SHP77 (cell line): ENCODE measurements around the gene LRMDA.
A peak's percentile ranks its signal among the peaks of the same experiment; 100 is the strongest.

Source experiments
- DNase-seq, 2 experiments: peaks; one replicate each; lab custom pipeline; 2025; lab: John Stamatoyannopoulos, UW

Gene LRMDA

GRCh38 chr10:75866731-75867130 is 435.3 kb downstream of the LRMDA start:
- DNase-seq = no peak

GRCh38 chr10:75868574-75868973 is 437.1 kb downstream of the LRMDA start:
- no peak for DNase-seq

DNA sequence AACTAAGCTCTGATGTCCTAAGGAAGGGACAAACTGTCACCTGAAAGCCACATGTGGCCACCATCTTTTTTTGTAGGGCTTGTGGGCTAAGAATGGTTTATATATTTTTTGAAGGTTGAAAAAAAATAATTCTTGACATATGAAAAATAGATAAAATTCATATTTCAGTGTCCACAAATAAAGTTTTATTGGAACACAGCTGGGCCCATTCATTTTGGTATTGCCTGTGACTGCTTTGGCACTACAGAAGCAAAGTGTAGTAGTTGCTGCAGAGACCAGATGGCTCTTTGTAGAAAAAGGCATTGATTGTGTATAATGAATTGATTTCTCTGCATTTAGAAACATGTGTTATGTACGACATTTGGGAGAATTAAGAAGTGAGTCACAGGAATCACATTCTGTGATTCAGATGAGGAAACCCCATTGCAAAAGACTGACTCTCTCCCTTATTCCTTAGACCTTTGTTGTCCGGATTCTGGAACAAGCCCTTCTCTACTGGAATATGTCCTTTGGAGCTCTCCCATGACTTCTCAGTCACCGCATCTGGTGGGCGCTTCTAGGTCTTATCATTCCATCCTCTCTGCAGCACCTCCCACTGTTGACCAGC is 438.7 kb downstream of the LRMDA start:
- DNase-seq = no peak

GRCh38 chr10:75875740-75876139 is 444.3 kb downstream of the LRMDA start:
- no peak for DNase-seq

DNA sequence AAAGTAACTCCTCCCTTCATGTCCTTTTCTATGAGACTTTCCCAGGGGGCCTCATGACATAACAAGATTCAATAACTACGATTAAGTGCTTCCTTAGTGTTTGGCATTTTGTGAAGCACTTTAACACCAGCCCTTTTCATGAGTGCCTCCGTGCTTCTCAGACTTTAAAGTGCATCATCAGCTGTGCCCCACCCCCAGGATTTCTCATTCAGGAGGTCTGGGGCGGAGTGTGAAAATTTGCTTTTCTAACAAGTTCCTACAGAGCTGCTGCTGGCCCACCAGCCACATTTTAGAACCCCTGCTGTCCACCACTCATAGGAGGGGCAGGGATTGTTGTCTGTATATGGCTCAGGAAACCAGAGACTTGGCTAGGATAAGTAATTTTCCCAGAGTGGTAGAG is 445.3 kb downstream of the LRMDA start:
- DNase-seq = no peak

DNA sequence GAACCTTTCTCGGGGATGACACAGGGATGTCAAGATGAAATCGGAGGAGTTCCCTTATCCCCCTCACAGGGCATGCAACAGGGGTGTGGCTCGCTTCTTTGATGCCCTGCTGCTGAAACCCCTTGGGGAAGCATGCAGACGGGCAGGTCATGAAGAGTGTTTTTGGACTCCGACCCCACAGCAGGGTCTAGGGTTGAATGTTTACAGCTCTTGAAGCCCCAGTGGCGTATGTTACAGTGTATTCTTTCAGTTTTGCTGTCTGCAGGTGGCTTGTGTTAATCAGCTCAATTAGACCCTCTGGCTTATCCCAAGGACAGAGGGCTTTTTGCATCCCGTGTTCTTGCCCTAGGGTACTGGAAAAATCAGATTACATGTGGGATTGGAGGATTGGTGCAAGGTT is 446.5 kb downstream of the LRMDA start:
- no peak for DNase-seq

DNA sequence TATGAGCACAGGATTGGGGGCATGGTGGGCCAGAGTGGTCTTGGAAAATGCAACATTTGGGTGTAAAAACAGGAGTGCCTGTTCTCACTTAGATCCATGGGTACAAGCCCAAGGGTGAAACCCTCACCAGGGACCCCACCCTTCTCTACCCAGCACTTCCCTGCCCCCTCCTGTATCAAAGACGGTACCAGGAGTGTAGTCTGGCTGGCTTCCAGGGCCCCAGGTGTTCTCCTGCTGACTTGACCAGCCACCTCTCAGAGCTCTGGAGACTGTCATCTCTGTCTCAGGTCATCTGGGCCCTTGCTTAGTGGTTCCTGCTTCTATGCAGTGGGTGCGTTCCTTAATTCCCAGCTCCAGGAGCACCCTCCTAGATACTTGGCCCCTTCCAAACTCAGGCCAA is 447.2 kb downstream of the LRMDA start:
- no peak for DNase-seq

DNA sequence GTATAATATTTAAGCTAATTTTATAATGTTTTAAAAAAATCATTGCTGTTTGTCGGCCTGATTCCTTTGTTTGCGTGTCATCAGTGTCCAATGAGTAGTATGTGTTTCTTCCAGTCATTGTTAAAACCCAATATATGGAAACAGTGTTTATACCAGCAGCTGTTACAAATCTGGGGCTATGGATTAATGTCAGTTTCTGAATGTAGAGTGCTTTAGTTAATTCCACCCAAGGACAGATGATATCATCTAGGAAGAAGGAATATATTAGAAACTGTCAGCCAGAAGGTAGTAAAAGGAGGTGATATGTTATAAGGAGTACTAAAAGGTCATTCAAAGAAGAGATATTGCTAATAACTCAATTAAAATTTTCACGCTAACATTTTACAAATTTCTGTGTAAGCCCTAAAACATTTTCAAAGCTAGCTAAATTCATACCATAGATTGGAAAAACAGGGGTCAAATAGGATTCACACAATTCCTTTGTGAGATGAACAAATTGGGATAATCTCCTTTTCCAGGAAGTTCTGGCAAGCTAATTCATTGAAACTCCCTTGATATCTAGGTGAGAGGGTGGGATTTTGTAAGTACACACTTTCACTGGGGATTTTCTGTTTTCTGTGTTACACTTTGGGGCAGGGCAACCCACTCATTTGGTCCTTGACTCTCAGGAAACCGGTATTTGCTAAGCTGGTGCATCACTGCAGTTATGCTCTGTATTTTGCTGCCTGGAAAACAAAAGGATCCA is 448.8 kb downstream of the LRMDA start:
- DNase-seq = no peak

- no peak for DNase-seq
Observed at GRCh38 chr10:75883081-75884072, 452.0 kb downstream of the LRMDA start.

GRCh38 chr10:75884808-75885207 is 453.4 kb downstream of the LRMDA start:
- no peak for DNase-seq

- DNase-seq = no peak
Observed at GRCh38 chr10:75887369-75887768, 455.9 kb downstream of the LRMDA start.

DNA sequence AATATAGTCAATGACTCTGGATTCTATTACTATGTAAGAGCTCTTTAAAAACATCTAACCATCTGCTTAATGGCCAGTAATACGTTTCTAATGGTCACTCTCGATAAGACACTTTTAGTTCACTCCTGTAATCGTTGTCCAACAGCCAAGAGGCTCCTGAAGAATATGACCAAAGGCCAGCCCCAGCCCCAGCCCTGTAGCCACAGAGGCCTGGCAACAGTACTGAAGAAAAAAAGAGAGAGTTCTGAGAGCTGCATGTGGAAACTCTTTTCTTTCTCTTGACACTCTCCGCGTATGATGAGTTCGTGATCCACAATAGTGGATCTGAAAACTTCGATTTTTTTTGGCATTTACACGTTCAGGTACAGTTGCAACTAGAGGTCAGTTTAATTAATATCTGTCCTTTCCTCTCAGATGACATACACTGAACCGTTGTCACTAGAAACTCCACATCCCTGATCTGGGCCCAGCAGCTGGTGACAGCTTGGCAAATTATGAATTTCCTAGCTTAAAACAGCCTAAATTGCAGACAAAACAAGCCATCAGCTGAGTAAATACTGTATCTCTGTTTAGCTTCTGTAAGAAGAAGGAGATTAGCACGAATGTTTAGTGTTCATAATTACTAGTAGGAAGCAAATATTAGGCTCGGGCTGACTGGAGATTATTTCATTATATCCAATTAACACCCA is 456.7 kb downstream of the LRMDA start:
- DNase-seq = peak in 1 of 2 experiments; percentile 6

GRCh38 chr10:75889051-75889450 is 457.6 kb downstream of the LRMDA start:
- DNase-seq = no peak

DNA sequence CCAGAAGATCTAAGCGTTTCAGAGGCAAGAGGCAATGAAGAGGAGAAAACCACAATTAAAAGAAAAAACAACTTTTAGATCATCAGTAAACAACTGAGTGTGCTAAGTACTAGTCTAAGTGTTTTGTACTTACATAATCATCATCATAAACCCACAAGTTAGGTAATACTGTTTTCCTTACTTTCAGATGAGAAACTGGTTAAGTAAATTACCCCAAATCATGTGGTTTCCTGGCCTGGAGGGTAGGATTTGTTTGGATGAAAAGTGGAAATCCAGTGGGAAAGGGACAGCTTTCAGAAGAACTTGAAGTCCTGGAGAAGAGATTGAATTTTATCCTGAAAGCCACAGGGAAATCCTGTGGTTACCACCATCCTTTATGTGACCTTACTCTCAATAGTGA is 463.3 kb downstream of the LRMDA start:
- DNase-seq = no peak

- DNase-seq = no peak
Observed at GRCh38 chr10:75895259-75895658, 463.8 kb downstream of the LRMDA start.

DNA sequence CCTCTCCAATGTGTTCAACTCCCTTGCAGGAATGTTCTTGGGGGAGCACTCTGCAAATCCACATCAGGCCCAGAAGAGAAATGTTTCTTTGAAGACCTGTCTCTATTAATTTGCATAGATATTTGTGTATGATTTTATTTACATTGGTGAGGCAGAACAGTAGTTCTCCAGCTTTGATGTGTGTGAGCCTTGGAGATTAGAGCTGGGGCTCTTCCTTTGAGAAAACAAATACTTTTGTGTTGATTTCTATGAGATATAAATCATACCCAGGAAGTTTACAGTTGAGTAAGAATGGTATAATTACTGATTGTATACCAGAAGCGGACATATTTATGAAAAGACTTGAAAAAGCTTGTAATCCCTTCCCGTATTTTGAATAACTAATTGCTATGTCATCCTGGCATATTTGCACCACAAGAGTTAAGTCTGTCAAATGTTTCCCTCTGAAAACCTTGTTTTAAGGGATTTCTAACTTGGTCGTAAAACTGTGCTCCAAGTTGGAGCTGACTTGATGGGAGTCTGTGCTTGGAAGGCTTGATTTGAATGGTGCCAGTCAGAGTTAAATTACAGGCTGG is 468.5 kb downstream of the LRMDA start:
- no peak for DNase-seq

- DNase-seq = no peak
Observed at GRCh38 chr10:75902816-75903215, 471.4 kb downstream of the LRMDA start.

- DNase-seq = no peak
Observed at GRCh38 chr10:75904499-75905283, 473.3 kb downstream of the LRMDA start.

- no peak for DNase-seq
Observed at GRCh38 chr10:75905490-75905889, 474.1 kb downstream of the LRMDA start.

DNA sequence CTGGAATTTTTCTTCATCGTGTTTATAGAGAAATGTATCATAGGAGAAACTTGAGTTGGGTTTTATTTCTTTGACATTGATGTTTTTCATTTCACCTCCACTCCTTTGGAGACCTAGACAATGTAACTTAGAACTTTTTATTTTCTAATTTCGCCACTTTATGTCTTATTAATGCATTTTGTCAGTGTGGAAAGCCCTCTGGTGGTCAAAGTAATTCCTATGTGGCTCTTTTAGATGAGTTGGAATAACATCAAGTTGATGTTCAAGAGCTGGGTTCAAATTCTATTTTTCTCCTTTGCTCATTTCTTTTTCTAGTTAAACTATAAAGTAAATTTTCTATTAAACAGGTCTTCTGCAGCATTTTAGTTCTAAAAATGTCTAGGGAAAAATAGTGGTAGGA is 478.6 kb downstream of the LRMDA start:
- DNase-seq = no peak

DNA sequence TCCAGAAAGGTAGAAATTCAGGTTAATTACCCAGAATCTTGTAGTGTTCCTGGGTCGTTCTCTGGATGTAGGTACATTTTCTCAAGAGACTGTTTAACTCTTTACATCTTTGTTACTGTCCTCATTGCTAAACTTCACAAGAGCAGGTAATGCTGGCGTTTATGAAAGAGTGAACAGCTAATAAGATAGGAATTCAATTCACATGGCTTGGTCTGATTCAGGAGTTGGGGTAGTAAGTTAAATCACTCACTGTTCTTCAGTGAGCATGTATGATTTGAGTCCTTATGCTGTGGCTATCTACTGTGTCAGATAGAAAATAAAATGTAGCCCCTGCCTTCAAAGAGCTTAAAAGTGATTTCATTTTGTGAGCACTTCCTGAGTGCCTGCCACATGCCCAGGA is 480.0 kb downstream of the LRMDA start:
- no peak for DNase-seq
